Osteoblast (primary cell): Measurements from ENCODE around the gene GABRG3. TPM values are rescaled to one million over a fixed set of nuclear protein-coding genes. Genes with fewer than 3 reads are reported as not detected.

Experiments
- DNase-seq: peaks from one replicate; pipeline ENCODE4 v3.0.0; 2011; ENCODE audit warnings: low spot score, mixed read lengths; ENCODE audit not compliant: insufficient read length; ENCODE audit errors: missing footprints
- H2AFZ ChIP-seq: 2 replicates; pipeline ENCODE4 v1.6.0; 2011; ENCODE audit warnings: mild to moderate bottlenecking, low read length
- H3K27ac ChIP-seq: 2 replicates; pipeline ENCODE4 v1.5.1; 2011; ENCODE audit warnings: mild to moderate bottlenecking, low read depth, low read length, moderate library complexity
- H3K27me3 ChIP-seq: 2 replicates; pipeline ENCODE4 v1.6.0; 2012; ENCODE audit warnings: mild to moderate bottlenecking, control low read depth, inconsistent platforms, low read length, moderate library complexity; ENCODE audit not compliant: insufficient read depth
- H3K36me3 ChIP-seq: 2 replicates; pipeline ENCODE4 v1.5.1; 2011; ENCODE audit warnings: mild to moderate bottlenecking, low read length, control low read depth, moderate library complexity; ENCODE audit not compliant: insufficient read depth
- H3K4me1 ChIP-seq: 2 replicates; pipeline ENCODE4 v1.5.1; 2011; ENCODE audit warnings: mild to moderate bottlenecking, low read length, control low read depth, moderate library complexity; ENCODE audit not compliant: insufficient read depth
- H3K4me2 ChIP-seq: 2 replicates; pipeline ENCODE4 v1.6.0; 2011; ENCODE audit warnings: mild to moderate bottlenecking, low read length; ENCODE audit not compliant: insufficient read depth
- H3K4me3 ChIP-seq: fragments of 200-600 bp; sonication (generic); 3 replicates; pipeline ENCODE4 v1.5.1; 2012; ENCODE audit warnings: mild to moderate bottlenecking, low read length, inconsistent platforms; ENCODE audit not compliant: insufficient read depth
- H3K79me2 ChIP-seq: 2 replicates; pipeline ENCODE4 v1.6.0; 2012; ENCODE audit warnings: mild to moderate bottlenecking, low read length, control low read depth, inconsistent platforms; ENCODE audit not compliant: insufficient read depth
- H3K9me3 ChIP-seq: 2 replicates; pipeline ENCODE4 v1.5.1; 2011; ENCODE audit warnings: low read depth, low read length, control low read depth
- H4K20me1 ChIP-seq: 2 replicates; pipeline ENCODE4 v1.6.0; 2012; ENCODE audit warnings: mild to moderate bottlenecking, low read length, control low read depth; ENCODE audit not compliant: insufficient read depth
- total RNA-seq: library from RNA; depleted of rRNA; stranded (reverse); fragments of >200 nt; gene quantifications from 2 replicates; pipeline ENCODE4 v1.2.3, GENCODE V29; 2012
- TF ChIP-seq, protein P1 (sequence below): IDR thresholded peaks from 2 replicates; pipeline ENCODE4 v1.5.1; 2011; ENCODE audit warnings: mild to moderate bottlenecking, low read depth, low read length, moderate library complexity; ENCODE audit errors: extremely low read depth

GABRG3 gene
- total RNA-seq, 1 donor: not detected

DNA sequence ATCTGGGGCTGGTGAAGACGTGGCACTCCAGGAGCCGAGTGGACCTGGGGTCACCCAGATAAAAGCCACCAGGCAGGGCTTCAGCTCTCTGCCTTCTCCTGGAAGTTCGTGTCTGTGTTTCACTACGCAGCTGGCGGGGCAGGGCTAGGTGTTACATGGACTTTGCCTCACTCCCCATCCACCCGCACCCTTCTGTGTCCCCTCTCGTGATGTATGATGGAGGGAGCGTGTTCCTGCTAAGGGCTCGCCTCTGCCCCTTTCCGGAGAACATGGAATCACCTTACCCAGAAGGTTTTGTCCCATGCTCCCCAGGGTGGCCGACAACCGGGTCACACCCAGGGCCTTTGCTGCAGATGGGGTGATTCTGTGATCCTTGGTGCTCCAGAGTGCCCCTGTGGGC is 96.2 kb downstream of the GABRG3 start:
- peaks cover 3% of the 10 kb centered on the region for H3K9me3 ChIP-seq
- TF ChIP-seq, protein P1, sequence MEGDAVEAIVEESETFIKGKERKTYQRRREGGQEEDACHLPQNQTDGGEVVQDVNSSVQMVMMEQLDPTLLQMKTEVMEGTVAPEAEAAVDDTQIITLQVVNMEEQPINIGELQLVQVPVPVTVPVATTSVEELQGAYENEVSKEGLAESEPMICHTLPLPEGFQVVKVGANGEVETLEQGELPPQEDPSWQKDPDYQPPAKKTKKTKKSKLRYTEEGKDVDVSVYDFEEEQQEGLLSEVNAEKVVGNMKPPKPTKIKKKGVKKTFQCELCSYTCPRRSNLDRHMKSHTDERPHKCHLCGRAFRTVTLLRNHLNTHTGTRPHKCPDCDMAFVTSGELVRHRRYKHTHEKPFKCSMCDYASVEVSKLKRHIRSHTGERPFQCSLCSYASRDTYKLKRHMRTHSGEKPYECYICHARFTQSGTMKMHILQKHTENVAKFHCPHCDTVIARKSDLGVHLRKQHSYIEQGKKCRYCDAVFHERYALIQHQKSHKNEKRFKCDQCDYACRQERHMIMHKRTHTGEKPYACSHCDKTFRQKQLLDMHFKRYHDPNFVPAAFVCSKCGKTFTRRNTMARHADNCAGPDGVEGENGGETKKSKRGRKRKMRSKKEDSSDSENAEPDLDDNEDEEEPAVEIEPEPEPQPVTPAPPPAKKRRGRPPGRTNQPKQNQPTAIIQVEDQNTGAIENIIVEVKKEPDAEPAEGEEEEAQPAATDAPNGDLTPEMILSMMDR: no peak
- H3K27ac ChIP-seq: no peak overlapping the region
- H3K4me3 ChIP-seq: no peak overlapping the region
- no peaks in the 10 kb centered on the region for H3K4me1 ChIP-seq
- H3K36me3 ChIP-seq: no peaks in the 10 kb centered on the region
- no peaks in the 10 kb centered on the region for H3K79me2 ChIP-seq
- H3K4me2 ChIP-seq: no peak overlapping the region
- no peaks in the 10 kb centered on the region for H4K20me1 ChIP-seq
- H3K27me3 ChIP-seq: no peaks in the 10 kb centered on the region
- no peak for DNase-seq
- no peak overlapping the region for H2AFZ ChIP-seq

DNA sequence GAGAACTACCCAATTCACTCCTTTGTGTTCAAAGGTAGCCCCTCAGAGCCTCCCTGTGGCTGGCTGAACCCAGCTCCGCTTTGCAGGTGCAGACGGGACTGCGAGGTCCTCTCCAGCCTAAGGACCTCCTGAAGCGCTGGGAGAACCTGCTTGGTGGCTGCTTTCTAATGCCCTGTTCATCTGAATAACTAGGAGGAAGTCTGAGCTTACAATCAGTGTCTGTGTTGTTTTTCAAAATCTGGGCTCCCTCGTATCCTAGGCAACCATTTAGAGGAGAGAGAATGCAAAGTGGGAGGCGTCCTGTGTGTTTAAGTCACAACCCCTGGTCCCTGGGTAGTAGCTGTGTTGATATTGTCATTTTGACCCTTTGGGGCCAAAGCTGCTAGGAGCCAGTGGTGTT is 99.9 kb downstream of the GABRG3 start:
- no peak overlapping the region for H3K4me2 ChIP-seq
- no peak overlapping the region for H3K4me3 ChIP-seq
- no peak for DNase-seq
- H3K27ac ChIP-seq: no peak overlapping the region
- TF ChIP-seq, protein P1: no peak
- no peaks in the 10 kb centered on the region for H3K27me3 ChIP-seq
- H3K79me2 ChIP-seq: no peaks in the 10 kb centered on the region
- H3K4me1 ChIP-seq: no peaks in the 10 kb centered on the region
- H4K20me1 ChIP-seq: no peaks in the 10 kb centered on the region
- H2AFZ ChIP-seq: no peak overlapping the region
- no peaks in the 10 kb centered on the region for H3K9me3 ChIP-seq
- no peaks in the 10 kb centered on the region for H3K36me3 ChIP-seq

DNA sequence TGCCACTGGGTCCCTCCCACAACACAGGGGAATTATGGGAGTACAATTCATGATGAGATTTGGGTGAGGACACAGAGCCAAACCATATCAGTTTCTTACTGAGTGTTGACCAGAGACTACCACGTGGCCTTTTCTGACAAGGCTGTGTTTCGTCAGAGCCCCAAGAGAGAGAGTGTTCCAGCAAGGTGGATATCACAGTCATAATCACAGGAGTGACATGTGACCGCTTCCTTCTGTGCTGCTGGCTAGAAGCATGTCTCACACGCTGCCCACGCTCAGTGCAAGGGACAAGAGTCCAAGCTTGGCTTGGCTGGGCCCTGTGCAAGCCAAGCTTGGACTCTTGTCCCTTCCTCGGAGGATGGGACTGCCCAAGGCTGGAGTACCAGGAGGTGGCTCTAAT is 103.2 kb downstream of the GABRG3 start:
- no peaks in the 10 kb centered on the region for H3K27me3 ChIP-seq
- no peak overlapping the region for H3K4me2 ChIP-seq
- H3K27ac ChIP-seq: no peak overlapping the region
- H3K36me3 ChIP-seq: no peaks in the 10 kb centered on the region
- no peak overlapping the region for H2AFZ ChIP-seq
- no peaks in the 10 kb centered on the region for H3K9me3 ChIP-seq
- H3K4me1 ChIP-seq: no peaks in the 10 kb centered on the region
- H3K4me3 ChIP-seq: no peak overlapping the region
- H3K79me2 ChIP-seq: no peaks in the 10 kb centered on the region
- no peak for DNase-seq
- TF ChIP-seq, protein P1: no peak
- H4K20me1 ChIP-seq: no peaks in the 10 kb centered on the region

DNA sequence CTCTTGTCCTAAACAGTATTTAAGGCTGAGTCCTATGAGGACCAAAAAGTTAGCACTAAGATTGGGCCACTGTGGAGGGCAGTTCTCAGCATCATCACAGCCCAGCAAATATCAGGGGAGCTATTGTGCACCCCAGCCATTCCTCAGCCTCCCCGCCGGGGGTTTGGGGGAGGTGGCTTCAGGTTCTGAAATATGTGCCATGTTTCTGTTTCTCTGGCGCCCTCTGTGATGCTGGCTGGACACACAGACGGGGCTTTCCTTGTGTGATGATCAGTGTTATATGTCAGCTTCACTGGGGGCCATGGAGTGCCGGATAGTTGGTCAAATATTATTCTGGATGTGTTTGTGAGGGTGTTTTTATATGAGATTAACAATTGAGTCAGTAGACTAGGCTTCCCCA is 106.8 kb downstream of the GABRG3 start:
- H3K4me3 ChIP-seq: no peak overlapping the region
- TF ChIP-seq, protein P1: no peak
- no peak overlapping the region for H3K27ac ChIP-seq
- no peak overlapping the region for H2AFZ ChIP-seq
- no peaks in the 10 kb centered on the region for H3K79me2 ChIP-seq
- no peak overlapping the region for H3K4me2 ChIP-seq
- no peaks in the 10 kb centered on the region for H3K4me1 ChIP-seq
- no peaks in the 10 kb centered on the region for H3K36me3 ChIP-seq
- DNase-seq: no peak
- no peaks in the 10 kb centered on the region for H4K20me1 ChIP-seq
- no peaks in the 10 kb centered on the region for H3K27me3 ChIP-seq
- H3K9me3 ChIP-seq: no peaks in the 10 kb centered on the region
